Fibroblast of villous mesenchyme (primary cell): ENCODE measurements around the gene AZU1. TPM values are rescaled to one million over a fixed set of nuclear protein-coding genes. Genes with fewer than 3 reads are reported as not detected.

Experiments used
- DNase-seq: peaks from one replicate; pipeline ENCODE4 v3.0.0-alpha.2; 2010; ENCODE audit warnings: low read depth
- H3K4me3 ChIP-seq: 2 replicates; pipeline ENCODE4 v1.5.1; 2011; ENCODE audit warnings: low read depth, mild to moderate bottlenecking, low read length
- total RNA-seq: library from RNA; depleted of rRNA; stranded (reverse); fragments of >200 nt; gene quantifications from 2 replicates; pipeline ENCODE4 v1.2.3, GENCODE V29; 2012
- TF ChIP-seq, protein P1 (sequence below): IDR thresholded peaks from 2 replicates; pipeline ENCODE4 v1.5.1; 2012; ENCODE audit warnings: low read depth, mild to moderate bottlenecking, low read length; ENCODE audit not compliant: insufficient read depth

Gene AZU1
- total RNA-seq, 1 donor = not detected

GRCh38 chr19:805600-806550 lies 21.8 kb upstream of the AZU1 start:
- TF ChIP-seq, protein P1, sequence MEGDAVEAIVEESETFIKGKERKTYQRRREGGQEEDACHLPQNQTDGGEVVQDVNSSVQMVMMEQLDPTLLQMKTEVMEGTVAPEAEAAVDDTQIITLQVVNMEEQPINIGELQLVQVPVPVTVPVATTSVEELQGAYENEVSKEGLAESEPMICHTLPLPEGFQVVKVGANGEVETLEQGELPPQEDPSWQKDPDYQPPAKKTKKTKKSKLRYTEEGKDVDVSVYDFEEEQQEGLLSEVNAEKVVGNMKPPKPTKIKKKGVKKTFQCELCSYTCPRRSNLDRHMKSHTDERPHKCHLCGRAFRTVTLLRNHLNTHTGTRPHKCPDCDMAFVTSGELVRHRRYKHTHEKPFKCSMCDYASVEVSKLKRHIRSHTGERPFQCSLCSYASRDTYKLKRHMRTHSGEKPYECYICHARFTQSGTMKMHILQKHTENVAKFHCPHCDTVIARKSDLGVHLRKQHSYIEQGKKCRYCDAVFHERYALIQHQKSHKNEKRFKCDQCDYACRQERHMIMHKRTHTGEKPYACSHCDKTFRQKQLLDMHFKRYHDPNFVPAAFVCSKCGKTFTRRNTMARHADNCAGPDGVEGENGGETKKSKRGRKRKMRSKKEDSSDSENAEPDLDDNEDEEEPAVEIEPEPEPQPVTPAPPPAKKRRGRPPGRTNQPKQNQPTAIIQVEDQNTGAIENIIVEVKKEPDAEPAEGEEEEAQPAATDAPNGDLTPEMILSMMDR = no peak
- H3K4me3 ChIP-seq = no peak overlapping the region
- DNase-seq = no peak

GRCh38 chr19:806815-807421 lies 20.7 kb upstream of the AZU1 start:
- H3K4me3 ChIP-seq = no peak overlapping the region
- TF ChIP-seq, protein P1 = no peak
- no peak for DNase-seq

DNA sequence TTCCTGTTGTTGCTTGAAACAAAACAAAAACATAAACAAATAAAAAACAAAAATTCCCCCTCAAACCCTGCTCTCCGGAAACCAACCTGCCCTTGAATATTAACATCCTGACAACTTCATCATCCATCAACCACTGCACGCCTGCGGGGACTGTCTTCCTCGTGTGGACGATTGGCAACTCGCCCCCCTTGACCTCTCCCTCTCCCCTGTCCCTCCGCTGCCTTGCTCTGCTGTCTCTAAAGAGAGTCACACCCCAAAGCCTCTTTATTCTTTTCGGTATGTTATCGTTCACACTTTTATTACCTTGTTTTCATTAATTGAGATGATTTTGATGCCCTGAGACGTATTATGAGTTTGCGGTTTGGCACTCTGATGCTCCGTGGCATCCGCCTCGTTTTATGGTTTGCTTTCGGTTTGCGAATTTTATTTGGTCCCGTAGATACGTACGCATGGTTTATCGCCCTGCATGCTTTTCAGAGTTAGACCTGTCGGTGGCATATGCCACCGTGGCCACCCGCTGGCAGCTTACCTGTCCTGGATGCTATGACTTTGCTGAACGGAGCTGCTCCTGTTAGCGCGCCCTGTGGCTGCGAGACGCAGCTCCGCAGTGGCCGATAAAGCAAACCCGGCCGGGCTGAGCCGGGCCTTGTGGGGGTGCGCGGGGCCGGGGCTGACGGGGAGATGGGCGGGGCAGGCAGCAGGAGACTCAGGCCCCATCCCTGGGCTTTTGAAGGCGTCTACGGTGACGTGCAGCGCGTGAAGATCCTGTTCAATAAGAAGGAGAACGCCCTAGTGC lies 19.8 kb upstream of the AZU1 start:
- no peak for DNase-seq
- TF ChIP-seq, protein P1 = no peak
- H3K4me3 ChIP-seq = no peak overlapping the region

DNA sequence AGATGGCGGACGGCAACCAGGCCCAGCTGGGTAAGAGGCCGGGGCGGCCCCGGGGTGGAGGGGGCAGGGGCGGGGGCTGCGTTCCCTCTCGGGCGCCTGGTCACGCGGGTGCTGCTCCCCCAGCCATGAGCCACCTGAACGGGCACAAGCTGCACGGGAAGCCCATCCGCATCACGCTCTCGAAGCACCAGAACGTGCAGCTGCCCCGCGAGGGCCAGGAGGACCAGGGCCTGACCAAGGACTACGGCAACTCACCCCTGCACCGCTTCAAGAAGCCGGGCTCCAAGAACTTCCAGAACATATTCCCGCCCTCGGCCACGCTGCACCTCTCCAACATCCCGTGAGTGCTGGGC lies 19.2 kb upstream of the AZU1 start:
- TF ChIP-seq, protein P1 = no peak
- DNase-seq = no peak
- H3K4me3 ChIP-seq = no peak overlapping the region

DNA sequence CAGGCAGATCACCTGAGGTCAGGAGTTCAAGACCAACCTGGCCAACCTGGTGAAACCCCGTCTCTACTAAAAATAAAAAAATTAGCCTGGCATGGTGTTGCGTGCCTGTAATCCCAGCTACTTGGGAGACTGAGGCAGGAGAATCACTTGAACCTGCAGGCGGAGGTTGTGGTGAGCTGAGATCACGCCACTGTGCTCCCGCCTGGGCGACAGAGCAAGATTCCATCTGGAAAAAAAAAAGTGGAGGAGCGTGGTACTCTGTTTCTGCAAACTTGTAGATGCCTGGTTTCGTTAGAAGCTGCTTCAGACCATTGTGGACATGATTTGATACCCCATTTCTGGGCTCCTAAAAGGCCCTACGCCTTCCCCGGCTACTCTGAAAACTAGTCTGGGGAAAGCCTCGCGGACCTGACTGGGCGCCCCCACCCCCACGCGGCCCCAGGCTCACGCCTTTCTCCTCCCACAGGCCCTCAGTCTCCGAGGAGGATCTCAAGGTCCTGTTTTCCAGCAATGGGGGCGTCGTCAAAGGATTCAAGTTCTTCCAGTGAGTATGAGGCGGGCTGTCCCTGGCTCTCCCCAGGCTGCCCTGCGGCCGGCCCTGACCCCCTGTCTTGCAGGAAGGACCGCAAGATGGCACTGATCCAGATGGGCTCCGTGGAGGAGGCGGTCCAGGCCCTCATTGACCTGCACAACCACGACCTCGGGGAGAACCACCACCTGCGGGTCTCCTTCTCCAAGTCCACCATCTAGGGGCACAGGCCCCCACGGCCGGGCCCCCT lies 17.4 kb upstream of the AZU1 start:
- TF ChIP-seq, protein P1 = no peak
- H3K4me3 ChIP-seq = no peak overlapping the region
- no peak for DNase-seq

DNA sequence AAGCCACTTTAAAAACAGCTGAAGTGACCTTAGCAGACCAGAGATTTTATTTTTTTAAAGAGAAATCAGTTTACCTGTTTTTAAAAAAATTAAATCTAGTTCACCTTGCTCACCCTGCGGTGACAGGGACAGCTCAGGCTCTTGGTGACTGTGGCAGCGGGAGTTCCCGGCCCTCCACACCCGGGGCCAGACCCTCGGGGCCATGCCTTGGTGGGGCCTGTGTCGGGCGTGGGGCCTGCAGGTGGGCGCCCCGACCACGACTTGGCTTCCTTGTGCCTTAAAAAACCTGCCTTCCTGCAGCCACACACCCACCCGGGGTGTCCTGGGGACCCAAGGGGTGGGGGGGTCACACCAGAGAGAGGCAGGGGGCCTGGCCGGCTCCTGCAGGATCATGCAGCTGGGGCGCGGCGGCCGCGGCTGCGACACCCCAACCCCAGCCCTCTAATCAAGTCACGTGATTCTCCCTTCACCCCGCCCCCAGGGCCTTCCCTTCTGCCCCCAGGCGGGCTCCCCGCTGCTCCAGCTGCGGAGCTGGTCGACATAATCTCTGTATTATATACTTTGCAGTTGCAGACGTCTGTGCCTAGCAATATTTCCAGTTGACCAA lies 16.7 kb upstream of the AZU1 start:
- no peak overlapping the region for H3K4me3 ChIP-seq
- no peak for DNase-seq
- TF ChIP-seq, protein P1 = no peak
